Osteocyte (in vitro differentiated cells): ENCODE measurements around the gene PLEKHD1. TPM values are rescaled to one million over a fixed set of nuclear protein-coding genes. Genes with fewer than 3 reads are reported as not detected.

Experiments
- DNase-seq: peaks from one replicate; pipeline ENCODE4 v3.0.0; 2021; ENCODE audit warnings: mixed read lengths; ENCODE audit not compliant: unreplicated experiment; ENCODE audit errors: extremely low spot score
- H3K27ac Mint-ChIP-seq: one replicate; pipeline ENCODE4 v1.8.0; 2021; ENCODE audit warnings: mild to moderate bottlenecking, mixed read lengths; ENCODE audit not compliant: unreplicated experiment
- H3K27me3 Mint-ChIP-seq: one replicate; pipeline ENCODE4 v1.8.0; 2021; ENCODE audit warnings: mixed read lengths; ENCODE audit not compliant: unreplicated experiment
- H3K36me3 Mint-ChIP-seq: one replicate; pipeline ENCODE4 v1.8.0; 2021; ENCODE audit warnings: mixed read lengths; ENCODE audit not compliant: unreplicated experiment
- H3K4me1 Mint-ChIP-seq: one replicate; pipeline ENCODE4 v1.8.0; 2021; ENCODE audit warnings: mixed read lengths; ENCODE audit not compliant: unreplicated experiment
- H3K4me3 Mint-ChIP-seq: one replicate; pipeline ENCODE4 v1.8.0; 2021; ENCODE audit warnings: mild to moderate bottlenecking, moderate library complexity, mixed read lengths; ENCODE audit not compliant: unreplicated experiment
- H3K9me3 Mint-ChIP-seq: one replicate; pipeline ENCODE4 v1.8.0; 2021; ENCODE audit warnings: mixed read lengths; ENCODE audit not compliant: unreplicated experiment
- CTCF ChIP-seq: fragments of 200-600 bp; sonication (generic); IDR thresholded peaks from 2 replicates; pipeline ENCODE4 v1.5.0; 2021; ENCODE audit warnings: antibody characterized with exemption, mild to moderate bottlenecking, moderate library complexity
- total RNA-seq: library from RNA; stranded (reverse); gene quantifications from 2 replicates; pipeline ENCODE4 v1.2.1, GENCODE V29; 2021

PLEKHD1 gene
- total RNA-seq, 1 donor from 2014 or later, result 0.08 TPM

DNA sequence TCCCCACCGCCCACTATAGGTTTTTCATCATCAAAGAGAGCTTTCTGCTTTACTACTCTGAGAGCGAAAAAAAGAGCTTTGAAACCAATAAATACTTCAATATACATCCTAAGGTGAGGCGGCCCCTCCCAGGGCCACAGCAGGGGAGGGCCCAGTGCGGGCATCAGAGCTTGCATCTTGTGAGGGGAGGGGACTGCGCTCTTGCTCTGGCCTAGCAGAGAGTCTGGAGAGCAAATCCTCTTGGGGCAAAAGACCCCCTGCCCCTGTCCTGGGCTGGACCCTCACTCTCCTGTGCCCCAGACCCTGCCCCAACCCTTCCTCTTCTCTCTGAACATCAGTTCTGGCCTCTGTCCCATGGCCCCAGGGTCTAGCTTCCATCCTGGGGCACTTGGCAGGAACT, 15.6 kb downstream of the PLEKHD1 start:
- TF ChIP-seq CTCF, result no peak
- Mint-ChIP-seq H3K4me1 (peaks cover 3% of the 10 kb centered on the region), H3K4me3 (no peak overlapping the region), H3K36me3 (no peaks in the 10 kb centered on the region), H3K27ac (no peak overlapping the region), H3K27me3 (peaks cover 18% of the 10 kb centered on the region), H3K9me3 (no peaks in the 10 kb centered on the region)
- no peak for DNase-seq

- TF ChIP-seq CTCF, result no peak
- Mint-ChIP-seq H3K27ac (no peak overlapping the region), H3K36me3 (no peaks in the 10 kb centered on the region), H3K9me3 (no peaks in the 10 kb centered on the region), H3K4me1 (peaks cover 3% of the 10 kb centered on the region), H3K27me3 (peaks cover 15% of the 10 kb centered on the region), H3K4me3 (no peak overlapping the region)
- no peak for DNase-seq
Observed at GRCh38 chr14:69500736-69501135, 16.2 kb downstream of the PLEKHD1 start.

DNA sequence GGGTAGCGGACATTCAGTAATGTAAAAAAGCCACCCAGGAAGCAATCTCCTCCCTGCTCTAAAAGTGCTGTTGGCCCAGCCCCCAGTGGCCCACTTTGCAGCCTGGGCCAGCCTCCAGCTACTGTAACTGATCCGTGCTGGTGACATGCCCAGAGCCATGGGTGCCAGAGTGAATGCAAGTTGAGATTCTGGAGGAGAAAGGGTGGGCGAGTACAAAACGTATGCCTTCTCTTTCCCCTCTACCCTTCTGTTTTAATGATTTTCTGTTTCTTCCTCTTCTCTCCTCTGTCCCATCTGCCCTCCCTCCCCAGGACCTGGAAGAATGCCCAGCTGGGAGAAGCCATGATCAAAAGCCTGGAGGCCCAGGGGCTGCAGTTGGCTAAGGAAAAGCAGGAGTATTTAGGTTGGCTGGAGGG, 16.9 kb downstream of the PLEKHD1 start:
- no peak overlapping the region for H3K4me3 Mint-ChIP-seq
- no peak overlapping the region for H3K27ac Mint-ChIP-seq
- H3K36me3 Mint-ChIP-seq, result no peaks in the 10 kb centered on the region
- no peak for TF ChIP-seq CTCF
- H3K9me3 Mint-ChIP-seq, result no peaks in the 10 kb centered on the region
- H3K27me3 Mint-ChIP-seq, result peaks cover 19% of the 10 kb centered on the region
- peaks cover 3% of the 10 kb centered on the region for H3K4me1 Mint-ChIP-seq
- no peak for DNase-seq

- peaks cover 32% of the 10 kb centered on the region for H3K27me3 Mint-ChIP-seq
- H3K36me3 Mint-ChIP-seq, result no peaks in the 10 kb centered on the region
- no peaks in the 10 kb centered on the region for H3K9me3 Mint-ChIP-seq
- H3K27ac Mint-ChIP-seq, result no peak overlapping the region
- TF ChIP-seq CTCF, result no peak
- H3K4me1 Mint-ChIP-seq, result peaks cover 3% of the 10 kb centered on the region
- DNase-seq, result no peak
- no peak overlapping the region for H3K4me3 Mint-ChIP-seq
Observed at GRCh38 chr14:69504775-69505174, 20.2 kb downstream of the PLEKHD1 start.

- DNase-seq, result no peak
- Mint-ChIP-seq H3K4me1 (peaks cover 3% of the 10 kb centered on the region), H3K9me3 (no peaks in the 10 kb centered on the region), H3K27me3 (peaks cover 40% of the 10 kb centered on the region), H3K36me3 (no peaks in the 10 kb centered on the region), H3K4me3 (no peak overlapping the region), H3K27ac (no peak overlapping the region)
- no peak for TF ChIP-seq CTCF
Observed at GRCh38 chr14:69505338-69506240, 21.1 kb downstream of the PLEKHD1 start.
